IMR-90 (cell line): ENCODE results near the gene SLC6A11.

Experiments
- BHLHE40 ChIP-seq: fragments of 150-350 bp; IDR thresholded peaks from 2 replicates; pipeline ENCODE4 v1.6.1; 2016; ENCODE audit warnings: mild to moderate bottlenecking, low read depth, low read length
- FOS ChIP-seq: fragments of 150-350 bp; IDR thresholded peaks from 2 replicates; pipeline ENCODE4 v1.6.1; 2016; ENCODE audit warnings: low read depth, low read length
- POLR2A ChIP-seq: IDR thresholded peaks from 2 replicates; pipeline ENCODE4 v1.6.1; 2012; ENCODE audit warnings: mild to moderate bottlenecking, low read depth, low read length
- RAD21 ChIP-seq: IDR thresholded peaks from 2 replicates; pipeline ENCODE4 v1.6.1; 2012; ENCODE audit warnings: low read length, improper control_type of control experiment
- RCOR1 ChIP-seq: IDR thresholded peaks from 2 replicates; pipeline ENCODE4 v1.6.1; 2012; ENCODE audit warnings: mild to moderate bottlenecking, low read length, improper control_type of control experiment; ENCODE audit not compliant: insufficient replicate concordance
- TF ChIP-seq, protein P1 (sequence below): conservative IDR thresholded peaks from 2 replicates; pipeline ENCODE4 v1.5.1; 2012; ENCODE audit warnings: mild to moderate bottlenecking, low read depth, low read length, improper control_type of control experiment
- TF ChIP-seq, protein P2 (sequence below): fragments of 150-350 bp; IDR thresholded peaks from 2 replicates; pipeline ENCODE4 v1.6.1; 2017; ENCODE audit warnings: mild to moderate bottlenecking, antibody characterized with exemption, low read length, low read depth
- TF ChIP-seq, protein P3 (sequence below): fragments of 150-350 bp; IDR thresholded peaks from 2 replicates; pipeline ENCODE4 v1.6.1; 2016; ENCODE audit warnings: low read depth, mild to moderate bottlenecking, low read length, moderate library complexity, borderline replicate concordance

DNA sequence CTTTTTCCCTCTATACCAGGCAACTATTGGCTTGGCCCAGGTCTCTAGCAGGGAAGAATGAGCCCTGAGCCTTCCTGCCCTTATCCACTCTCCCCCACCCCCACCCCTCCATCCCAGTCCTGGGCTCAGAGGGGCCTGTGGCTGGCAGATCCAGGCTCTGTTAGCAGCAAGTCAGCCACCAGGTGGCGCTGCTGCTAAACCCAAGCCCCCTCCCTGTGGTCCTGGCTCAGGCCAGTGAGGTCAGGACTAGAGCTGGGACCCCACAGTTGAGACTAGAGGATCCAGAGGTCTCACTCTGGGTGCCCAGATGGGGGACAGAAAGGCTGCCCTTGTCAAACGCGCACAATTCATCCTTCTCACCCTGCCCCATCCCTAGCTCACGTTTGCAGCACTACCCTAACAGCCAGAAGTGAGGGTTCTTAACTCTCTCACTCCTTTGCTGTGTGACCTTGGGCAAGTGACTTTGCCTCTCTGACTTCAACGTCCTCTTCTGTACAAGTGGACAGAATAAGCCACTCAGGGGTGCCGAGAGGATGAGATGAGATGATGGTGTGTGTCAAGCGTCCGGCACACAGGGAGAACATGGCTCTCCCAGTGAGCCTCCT lies 129.8 kb downstream of the SLC6A11 start:
- TF ChIP-seq, protein P1, sequence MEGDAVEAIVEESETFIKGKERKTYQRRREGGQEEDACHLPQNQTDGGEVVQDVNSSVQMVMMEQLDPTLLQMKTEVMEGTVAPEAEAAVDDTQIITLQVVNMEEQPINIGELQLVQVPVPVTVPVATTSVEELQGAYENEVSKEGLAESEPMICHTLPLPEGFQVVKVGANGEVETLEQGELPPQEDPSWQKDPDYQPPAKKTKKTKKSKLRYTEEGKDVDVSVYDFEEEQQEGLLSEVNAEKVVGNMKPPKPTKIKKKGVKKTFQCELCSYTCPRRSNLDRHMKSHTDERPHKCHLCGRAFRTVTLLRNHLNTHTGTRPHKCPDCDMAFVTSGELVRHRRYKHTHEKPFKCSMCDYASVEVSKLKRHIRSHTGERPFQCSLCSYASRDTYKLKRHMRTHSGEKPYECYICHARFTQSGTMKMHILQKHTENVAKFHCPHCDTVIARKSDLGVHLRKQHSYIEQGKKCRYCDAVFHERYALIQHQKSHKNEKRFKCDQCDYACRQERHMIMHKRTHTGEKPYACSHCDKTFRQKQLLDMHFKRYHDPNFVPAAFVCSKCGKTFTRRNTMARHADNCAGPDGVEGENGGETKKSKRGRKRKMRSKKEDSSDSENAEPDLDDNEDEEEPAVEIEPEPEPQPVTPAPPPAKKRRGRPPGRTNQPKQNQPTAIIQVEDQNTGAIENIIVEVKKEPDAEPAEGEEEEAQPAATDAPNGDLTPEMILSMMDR = peak; percentile 66
- TF ChIP-seq, protein P2, sequence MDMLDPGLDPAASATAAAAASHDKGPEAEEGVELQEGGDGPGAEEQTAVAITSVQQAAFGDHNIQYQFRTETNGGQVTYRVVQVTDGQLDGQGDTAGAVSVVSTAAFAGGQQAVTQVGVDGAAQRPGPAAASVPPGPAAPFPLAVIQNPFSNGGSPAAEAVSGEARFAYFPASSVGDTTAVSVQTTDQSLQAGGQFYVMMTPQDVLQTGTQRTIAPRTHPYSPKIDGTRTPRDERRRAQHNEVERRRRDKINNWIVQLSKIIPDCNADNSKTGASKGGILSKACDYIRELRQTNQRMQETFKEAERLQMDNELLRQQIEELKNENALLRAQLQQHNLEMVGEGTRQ = no peak
- TF ChIP-seq POLR2A (no peak), RAD21 (peak; percentile 58), RCOR1 (no peak), FOS (no peak), BHLHE40 (no peak)
- TF ChIP-seq, protein P3, sequence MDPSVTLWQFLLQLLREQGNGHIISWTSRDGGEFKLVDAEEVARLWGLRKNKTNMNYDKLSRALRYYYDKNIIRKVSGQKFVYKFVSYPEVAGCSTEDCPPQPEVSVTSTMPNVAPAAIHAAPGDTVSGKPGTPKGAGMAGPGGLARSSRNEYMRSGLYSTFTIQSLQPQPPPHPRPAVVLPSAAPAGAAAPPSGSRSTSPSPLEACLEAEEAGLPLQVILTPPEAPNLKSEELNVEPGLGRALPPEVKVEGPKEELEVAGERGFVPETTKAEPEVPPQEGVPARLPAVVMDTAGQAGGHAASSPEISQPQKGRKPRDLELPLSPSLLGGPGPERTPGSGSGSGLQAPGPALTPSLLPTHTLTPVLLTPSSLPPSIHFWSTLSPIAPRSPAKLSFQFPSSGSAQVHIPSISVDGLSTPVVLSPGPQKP = no peak
